Fibroblast of lung (primary cell): ENCODE data around the gene COPE.

Experiments used
- CTCF ChIP-seq, 2 donors: IDR thresholded peaks in 1 of 2; conservative IDR thresholded peaks in 1 of 2; 1 replicate in 1 of 2; 2 replicates in 1 of 2; pipeline ENCODE4 v1.5.1; 2011 to 2012; ENCODE audit warnings: low read length in 2 of 2, control low read depth in 1 of 2, inconsistent platforms in 1 of 2, low read depth in 1 of 2, mild to moderate bottlenecking in 1 of 2
- EZH2 ChIP-seq: IDR thresholded peaks from 2 replicates; pipeline ENCODE4 v1.5.1; 2012; ENCODE audit warnings: low read length, control low read depth, mild to moderate bottlenecking; ENCODE audit errors: missing control alignments

GRCh38 chr19:18946918-18947317 is 27.7 kb upstream of the COPE start:
- TF ChIP-seq CTCF (conservative IDR thresholded peaks at IDR 0.05 in 1 of 2, IDR thresholded peaks at IDR 0.05 in 1 of 2; ENCODE audit: low read depth in 1 of 2, low read length in 2 of 2), result no peak
- TF ChIP-seq EZH2, result no peak
